ENCODE results near the gene TNFRSF18. TPM values are rescaled to one million over a fixed set of nuclear protein-coding genes. Genes with fewer than 3 reads are reported as not detected.

TNFRSF18 gene
- total RNA-seq, 1 experiment from 2014 or later: 0.83 TPM

- DNase-seq (ENCODE audit: low spot score): no peak
- no peak overlapping the region for H3K4me3 Mint-ChIP-seq
- CTCF ChIA-PET: no interaction called here
- ATAC-seq: no peak
- no peaks in the 10 kb centered on the region for H3K36me3 Mint-ChIP-seq
- no peaks in the 10 kb centered on the region for H3K27me3 Mint-ChIP-seq (ENCODE audit: low read depth)
- H3K9me3 Mint-ChIP-seq: no peaks in the 10 kb centered on the region
- no peak for TF ChIP-seq ZNF671 (CRISPR knock-in tag; IDR thresholded peaks at IDR 0.05)
- TF ChIP-seq, protein P1, sequence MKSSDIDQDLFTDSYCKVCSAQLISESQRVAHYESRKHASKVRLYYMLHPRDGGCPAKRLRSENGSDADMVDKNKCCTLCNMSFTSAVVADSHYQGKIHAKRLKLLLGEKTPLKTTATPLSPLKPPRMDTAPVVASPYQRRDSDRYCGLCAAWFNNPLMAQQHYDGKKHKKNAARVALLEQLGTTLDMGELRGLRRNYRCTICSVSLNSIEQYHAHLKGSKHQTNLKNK (CRISPR knock-in tag; IDR thresholded peaks at IDR 0.05): no peak
- no peak for TF ChIP-seq ZNF317 (CRISPR knock-in tag; IDR thresholded peaks at IDR 0.05; ENCODE audit: borderline replicate concordance, low read depth)
- no peak for TF ChIP-seq CDX4 (CRISPR knock-in tag; IDR thresholded peaks at IDR 0.05; ENCODE audit: borderline replicate concordance)
- TF ChIP-seq SMAD3 (CRISPR knock-in tag; IDR thresholded peaks at IDR 0.05; ENCODE audit: borderline replicate concordance): no peak
- TF ChIP-seq KAT7 (CRISPR knock-in tag; IDR thresholded peaks at IDR 0.05; ENCODE audit: borderline replicate concordance): no peak
- TF ChIP-seq NFE2L1 (CRISPR knock-in tag; IDR thresholded peaks at IDR 0.05): no peak
- TF ChIP-seq JAZF1 (CRISPR knock-in tag; IDR thresholded peaks at IDR 0.05): no peak
- no peak for TF ChIP-seq ZNF281 (CRISPR knock-in tag; IDR thresholded peaks at IDR 0.05)
- TF ChIP-seq CREB1 (CRISPR knock-in tag; IDR thresholded peaks at IDR 0.05): no peak
- no peak for TF ChIP-seq FOXP4 (CRISPR knock-in tag; IDR thresholded peaks at IDR 0.05)
- H3K4me1 Mint-ChIP-seq: no peaks in the 10 kb centered on the region
- no peak overlapping the region for H3K27ac Mint-ChIP-seq
- POLR2A ChIA-PET: no interaction called here
These were observed 6.5 kb upstream of the TNFRSF18 start for GRCh38 chr1:1212780-1213344.

DNA sequence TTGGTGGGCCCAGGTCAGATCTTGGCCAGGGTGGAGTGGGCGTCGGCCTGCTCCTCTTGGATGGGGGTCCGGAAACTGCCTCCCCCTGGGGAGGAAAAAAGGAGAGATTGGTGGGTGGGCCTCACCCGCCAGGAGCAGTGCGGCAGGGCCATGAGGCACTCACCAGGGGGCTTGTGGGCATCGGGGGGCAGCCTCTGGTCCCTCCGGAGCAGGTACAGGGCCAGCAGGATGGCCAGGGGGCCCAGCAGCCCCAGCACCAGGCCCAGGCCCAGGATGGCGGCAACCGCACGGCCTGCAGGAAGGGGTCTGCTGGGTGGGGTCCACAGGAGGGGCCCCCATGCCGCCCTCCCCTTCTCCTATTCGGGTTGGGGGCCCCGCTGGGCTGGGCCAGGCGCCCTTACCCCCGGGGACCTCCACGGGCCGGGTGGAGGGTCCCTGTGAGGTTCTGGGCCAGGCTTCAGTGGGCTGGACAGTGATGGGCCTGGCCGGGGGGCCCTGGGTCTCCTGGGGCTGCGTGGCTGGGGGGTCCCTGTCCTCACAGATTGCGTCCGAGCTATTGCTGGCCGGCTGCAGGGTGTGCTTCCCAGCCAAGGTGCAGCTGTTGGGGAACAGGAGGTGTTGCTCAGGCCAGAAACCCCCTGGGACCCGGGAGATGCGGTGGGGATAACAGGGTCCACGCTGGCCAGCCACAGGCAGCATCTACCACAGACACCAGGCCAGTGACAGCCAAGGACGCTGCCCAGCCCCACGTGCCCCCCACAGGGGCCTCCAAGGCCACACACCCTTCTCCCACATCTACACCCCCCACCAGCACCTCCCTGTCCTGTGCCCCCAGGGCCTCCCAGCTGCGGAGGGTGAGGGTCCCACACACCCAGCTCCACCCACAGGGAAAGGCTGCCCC is 5.4 kb upstream of the TNFRSF18 start:
- no peak for ATAC-seq
- no peak for DNase-seq (ENCODE audit: low spot score)
- POLR2A ChIA-PET: no interaction called here
- Mint-ChIP-seq H3K27me3 (ENCODE audit: low read depth) (peaks cover 1% of the 10 kb centered on the region), H3K9me3 (no peaks in the 10 kb centered on the region), H3K4me1 (no peaks in the 10 kb centered on the region), H3K27ac (no peak overlapping the region), H3K36me3 (no peaks in the 10 kb centered on the region), H3K4me3 (no peak overlapping the region)
- CTCF ChIA-PET: interaction anchor here (0.6 kb wide), 1 partner anchor 18 kb away, joined by 3 read pairs; no protein-coding TSS in a partner anchor
- TF ChIP-seq ZNF281 (CRISPR knock-in tag; IDR thresholded peaks at IDR 0.05): no peak
- TF ChIP-seq, protein P2, sequence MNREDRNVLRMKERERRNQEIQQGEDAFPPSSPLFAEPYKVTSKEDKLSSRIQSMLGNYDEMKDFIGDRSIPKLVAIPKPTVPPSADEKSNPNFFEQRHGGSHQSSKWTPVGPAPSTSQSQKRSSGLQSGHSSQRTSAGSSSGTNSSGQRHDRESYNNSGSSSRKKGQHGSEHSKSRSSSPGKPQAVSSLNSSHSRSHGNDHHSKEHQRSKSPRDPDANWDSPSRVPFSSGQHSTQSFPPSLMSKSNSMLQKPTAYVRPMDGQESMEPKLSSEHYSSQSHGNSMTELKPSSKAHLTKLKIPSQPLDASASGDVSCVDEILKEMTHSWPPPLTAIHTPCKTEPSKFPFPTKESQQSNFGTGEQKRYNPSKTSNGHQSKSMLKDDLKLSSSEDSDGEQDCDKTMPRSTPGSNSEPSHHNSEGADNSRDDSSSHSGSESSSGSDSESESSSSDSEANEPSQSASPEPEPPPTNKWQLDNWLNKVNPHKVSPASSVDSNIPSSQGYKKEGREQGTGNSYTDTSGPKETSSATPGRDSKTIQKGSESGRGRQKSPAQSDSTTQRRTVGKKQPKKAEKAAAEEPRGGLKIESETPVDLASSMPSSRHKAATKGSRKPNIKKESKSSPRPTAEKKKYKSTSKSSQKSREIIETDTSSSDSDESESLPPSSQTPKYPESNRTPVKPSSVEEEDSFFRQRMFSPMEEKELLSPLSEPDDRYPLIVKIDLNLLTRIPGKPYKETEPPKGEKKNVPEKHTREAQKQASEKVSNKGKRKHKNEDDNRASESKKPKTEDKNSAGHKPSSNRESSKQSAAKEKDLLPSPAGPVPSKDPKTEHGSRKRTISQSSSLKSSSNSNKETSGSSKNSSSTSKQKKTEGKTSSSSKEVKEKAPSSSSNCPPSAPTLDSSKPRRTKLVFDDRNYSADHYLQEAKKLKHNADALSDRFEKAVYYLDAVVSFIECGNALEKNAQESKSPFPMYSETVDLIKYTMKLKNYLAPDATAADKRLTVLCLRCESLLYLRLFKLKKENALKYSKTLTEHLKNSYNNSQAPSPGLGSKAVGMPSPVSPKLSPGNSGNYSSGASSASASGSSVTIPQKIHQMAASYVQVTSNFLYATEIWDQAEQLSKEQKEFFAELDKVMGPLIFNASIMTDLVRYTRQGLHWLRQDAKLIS (CRISPR knock-in tag; IDR thresholded peaks at IDR 0.05; ENCODE audit: borderline replicate concordance): no peak
- TF ChIP-seq, protein P3, sequence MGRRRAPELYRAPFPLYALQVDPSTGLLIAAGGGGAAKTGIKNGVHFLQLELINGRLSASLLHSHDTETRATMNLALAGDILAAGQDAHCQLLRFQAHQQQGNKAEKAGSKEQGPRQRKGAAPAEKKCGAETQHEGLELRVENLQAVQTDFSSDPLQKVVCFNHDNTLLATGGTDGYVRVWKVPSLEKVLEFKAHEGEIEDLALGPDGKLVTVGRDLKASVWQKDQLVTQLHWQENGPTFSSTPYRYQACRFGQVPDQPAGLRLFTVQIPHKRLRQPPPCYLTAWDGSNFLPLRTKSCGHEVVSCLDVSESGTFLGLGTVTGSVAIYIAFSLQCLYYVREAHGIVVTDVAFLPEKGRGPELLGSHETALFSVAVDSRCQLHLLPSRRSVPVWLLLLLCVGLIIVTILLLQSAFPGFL (CRISPR knock-in tag; IDR thresholded peaks at IDR 0.05; ENCODE audit: borderline replicate concordance): no peak
- TF ChIP-seq ZNF671 (CRISPR knock-in tag; IDR thresholded peaks at IDR 0.05): no peak
- no peak for TF ChIP-seq RORB (CRISPR knock-in tag; IDR thresholded peaks at IDR 0.05)
- no peak for TF ChIP-seq NFATC4 (CRISPR knock-in tag; IDR thresholded peaks at IDR 0.05)
- no peak for TF ChIP-seq ZSCAN18 (CRISPR knock-in tag; IDR thresholded peaks at IDR 0.05)
